Activated gamma-delta T cell treated with anti-CD3 and anti-CD28 coated beads, Interleukin-2, amount 50 U/mL, for 16 hours (primary cell): ENCODE measurements around the gene CAMP.
A peak's percentile ranks its signal among the peaks of the same experiment; 100 is the strongest.
"Not testable (repeated sequence)": the region's sequence is repeated elsewhere in the genome, so short reads cannot be mapped to it uniquely, and the experiment has no call there.

ENCODE experiments used
- DNase-seq: peaks from one replicate; pipeline ENCODE4 v3.0.0-alpha.2; 2020; ENCODE audit warnings: low read depth

CAMP gene

GRCh38 chr3:48222616-48223513, at the start of gene CAMP:
TSS of gene CAMP (plus strand) at chr3:48223495. CDS start at chr3:48223512, 17 bp downstream.
- DNase-seq: no peak

DNA sequence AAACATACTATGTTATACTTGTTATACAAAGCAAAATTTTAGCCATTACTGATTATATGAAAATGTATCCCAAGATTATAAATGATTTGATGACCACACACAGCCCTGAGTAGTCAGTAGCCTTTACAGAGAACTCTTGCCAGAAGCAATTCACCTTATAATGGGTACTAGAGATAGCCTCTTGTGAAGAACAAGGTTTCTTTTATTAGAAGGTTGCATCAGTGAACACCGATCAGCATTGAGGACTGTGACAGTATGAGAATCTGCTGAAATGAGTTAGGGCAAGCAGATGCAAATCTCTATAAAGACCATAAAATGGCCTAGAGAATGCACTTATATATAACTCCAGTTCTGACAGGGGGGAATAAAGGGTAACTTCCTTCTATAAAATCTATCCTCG, 45.2 kb upstream of the CAMP start:
- DNase-seq: no peak

- DNase-seq: no peak
These were observed 43.3 kb upstream of the CAMP start for GRCh38 chr3:48180021-48180420.

DNA sequence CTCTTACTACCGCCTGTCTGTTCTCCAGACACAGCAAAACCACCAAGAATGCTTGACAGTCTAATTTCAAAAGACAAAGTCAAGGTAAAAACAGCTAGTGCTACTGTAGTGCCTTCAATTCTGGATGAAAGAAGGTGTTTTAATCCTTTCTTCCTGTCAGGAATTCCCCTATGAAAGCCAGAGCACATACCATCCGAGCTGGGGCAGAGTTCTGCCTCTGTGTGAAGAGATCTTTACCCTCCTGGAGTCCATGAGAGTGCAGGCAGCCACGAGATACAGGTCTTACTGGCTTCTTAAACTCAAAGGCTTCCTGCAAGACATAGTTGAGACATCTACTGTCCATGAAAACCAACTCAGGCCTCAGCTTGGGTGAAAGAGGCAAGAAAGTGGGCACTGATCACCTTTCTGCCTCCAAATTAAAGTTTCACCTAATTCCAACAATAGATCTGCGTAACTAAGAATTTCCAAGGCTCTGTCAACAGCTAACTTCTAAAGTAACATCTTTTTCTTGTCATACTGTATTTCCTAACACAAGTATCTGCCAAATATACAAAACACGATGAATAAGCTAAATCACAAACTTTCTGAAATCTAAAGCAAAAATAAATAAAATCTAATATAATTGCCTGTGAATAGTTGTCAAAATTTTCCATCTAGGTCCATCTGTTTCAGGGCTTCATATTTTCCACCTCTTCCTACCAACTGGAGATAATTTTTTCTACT, 42.6 kb upstream of the CAMP start:
- no peak for DNase-seq

- no peak for DNase-seq
These were observed 39.0 kb upstream of the CAMP start for GRCh38 chr3:48184299-48184698.

DNA sequence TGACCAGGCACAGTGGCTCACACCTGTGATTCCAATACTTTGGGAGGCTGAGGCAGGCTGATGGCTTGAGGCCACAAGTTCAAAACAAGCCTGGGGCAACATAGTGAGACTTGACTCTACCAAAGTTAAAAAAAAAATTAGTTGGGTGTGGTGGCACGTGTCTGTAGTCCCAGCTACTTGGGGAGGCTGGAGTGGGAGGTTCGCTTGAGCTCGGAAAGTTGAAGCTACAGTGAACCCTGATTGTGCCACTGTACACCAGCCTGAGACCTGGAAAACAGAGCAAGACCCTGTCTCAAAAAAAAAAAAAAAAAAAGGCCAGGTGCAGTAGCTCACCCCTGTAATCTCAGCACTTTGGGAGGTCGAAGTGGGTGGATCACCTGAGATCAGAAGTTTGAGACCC, 38.2 kb upstream of the CAMP start:
- DNase-seq: no peak

DNA sequence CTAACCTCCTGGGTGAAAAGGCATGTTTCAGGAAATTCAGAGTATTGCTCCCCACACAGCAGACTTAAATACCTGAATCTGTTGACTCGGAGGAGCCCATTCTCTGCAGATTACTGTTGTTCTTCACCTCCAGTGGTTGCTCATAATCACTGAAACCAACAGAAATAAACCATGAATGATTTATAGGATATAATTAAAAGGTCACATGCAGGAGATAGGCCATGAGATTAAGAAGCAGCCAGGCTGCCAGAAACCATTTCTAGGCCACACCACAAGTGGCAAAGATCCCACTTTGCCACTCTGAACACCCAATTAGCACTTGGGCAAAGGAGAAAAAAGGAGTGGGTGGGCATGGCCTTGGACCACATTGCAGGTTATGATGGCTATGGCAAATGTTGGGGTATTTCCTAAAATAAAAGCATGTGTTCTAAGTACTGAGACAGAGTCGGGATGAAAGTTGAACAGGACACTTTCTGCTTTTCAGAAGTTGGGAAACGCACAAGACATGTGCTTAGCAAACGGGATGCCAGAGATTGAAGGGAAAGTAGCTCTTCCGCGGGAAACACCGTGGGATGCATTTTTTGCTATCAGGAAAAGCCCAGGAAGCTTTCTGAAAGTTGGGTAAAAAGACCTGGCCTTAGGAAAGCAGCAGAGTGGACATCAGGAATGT, 36.5 kb upstream of the CAMP start:
- no peak for DNase-seq

GRCh38 chr3:48187301-48187578, 36.1 kb upstream of the CAMP start:
- DNase-seq: no peak

GRCh38 chr3:48187579-48188265, 35.6 kb upstream of the CAMP start:
- peak; percentile 1 for DNase-seq

DNA sequence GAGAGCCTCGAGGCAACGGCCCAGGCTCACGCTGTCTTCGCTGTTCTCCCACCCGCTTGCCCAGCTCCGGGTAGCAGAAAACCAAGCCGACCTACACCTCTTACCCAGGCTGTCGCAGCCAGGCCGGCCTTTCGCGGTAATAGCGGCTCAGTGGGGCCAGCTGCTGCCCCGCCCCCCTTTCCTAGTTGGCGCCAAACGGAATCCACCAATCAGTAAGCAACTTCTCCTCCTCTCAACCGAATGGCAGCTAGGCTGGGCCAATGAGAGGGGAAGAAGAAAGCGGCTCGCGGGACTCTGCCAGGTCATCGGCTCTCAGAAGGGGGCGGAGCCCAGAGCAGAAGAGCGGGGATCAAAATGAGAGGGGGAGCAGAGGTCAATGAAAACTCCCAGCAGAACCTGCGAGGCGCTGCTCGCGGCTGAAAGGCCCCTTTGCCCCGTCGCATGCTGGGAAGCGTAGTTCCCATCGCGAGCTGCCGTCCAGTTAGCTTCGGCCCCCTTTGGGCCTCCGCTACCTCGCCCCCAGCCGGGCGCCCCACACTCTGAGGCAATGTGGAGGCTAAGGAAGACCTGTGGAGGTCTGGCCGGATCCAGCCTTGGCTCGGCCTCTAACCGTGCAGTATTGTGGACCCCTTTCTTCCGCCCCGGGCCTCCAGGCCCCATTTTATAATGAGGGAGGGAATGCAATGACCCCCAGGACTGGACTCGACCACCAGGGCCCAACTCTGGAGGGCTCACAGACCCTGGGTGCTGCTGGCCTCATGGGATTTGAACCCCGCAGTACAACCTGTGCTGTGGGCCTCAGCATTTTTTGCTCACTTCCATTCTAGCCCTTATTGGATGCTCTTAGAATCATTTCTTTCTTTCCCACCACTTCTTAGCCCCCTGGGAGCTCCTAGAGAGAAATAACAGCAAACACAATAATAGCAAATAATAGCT, 34.8 kb upstream of the CAMP start, which contains the start of gene CDC25A:
Gene CDC25A, minus strand, starts transcription at position 152 of the 936 bp plus-strand sequence. CDS start 470 bp downstream, outside the sequence.
- DNase-seq: peak; percentile 89

DNA sequence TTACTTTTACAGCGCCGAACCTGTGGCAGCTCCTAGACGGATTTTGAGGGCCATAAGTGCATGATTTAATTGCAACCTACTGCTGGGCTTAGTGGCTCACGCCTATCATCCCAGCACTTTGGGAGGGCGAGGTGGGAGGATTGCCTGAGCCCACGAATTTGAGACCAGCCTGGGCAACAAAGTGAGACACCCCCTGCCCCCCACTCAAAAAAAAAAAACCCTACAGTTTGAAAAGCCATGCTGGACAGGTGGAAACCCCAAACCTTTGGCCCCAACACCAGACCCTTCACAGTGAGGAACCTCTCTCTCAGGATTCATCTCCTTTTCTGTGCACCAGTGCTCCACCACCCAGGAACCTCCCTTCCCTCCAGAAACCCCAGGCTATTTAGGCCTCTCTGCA, 34.0 kb upstream of the CAMP start:
- DNase-seq: no peak

GRCh38 chr3:48190911-48191310, 32.4 kb upstream of the CAMP start:
- no peak for DNase-seq

GRCh38 chr3:48194446-48195071, 28.7 kb upstream of the CAMP start:
- no peak for DNase-seq

GRCh38 chr3:48196611-48197010, 26.7 kb upstream of the CAMP start:
- DNase-seq: no peak

GRCh38 chr3:48199117-48199516, 24.2 kb upstream of the CAMP start:
- no peak for DNase-seq

DNA sequence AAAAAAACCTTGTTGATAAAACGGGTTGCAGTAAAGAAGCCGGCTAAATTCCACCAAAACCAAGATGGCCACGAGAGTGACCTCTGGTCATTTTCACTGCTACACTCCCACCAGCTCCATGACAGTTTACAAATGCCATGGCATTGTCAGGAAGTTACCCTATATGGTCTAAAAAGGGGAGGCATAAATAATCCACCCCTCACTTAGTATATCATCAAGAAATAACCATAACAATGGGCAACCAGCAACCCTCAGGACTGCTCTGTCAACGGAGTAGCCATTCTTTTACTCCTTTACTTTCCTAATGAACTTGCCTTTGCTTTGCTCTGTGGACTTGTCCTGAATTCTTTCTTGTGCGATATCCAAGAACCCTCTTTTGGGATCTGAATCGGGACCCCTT, 20.7 kb upstream of the CAMP start:
- no peak for DNase-seq

DNA sequence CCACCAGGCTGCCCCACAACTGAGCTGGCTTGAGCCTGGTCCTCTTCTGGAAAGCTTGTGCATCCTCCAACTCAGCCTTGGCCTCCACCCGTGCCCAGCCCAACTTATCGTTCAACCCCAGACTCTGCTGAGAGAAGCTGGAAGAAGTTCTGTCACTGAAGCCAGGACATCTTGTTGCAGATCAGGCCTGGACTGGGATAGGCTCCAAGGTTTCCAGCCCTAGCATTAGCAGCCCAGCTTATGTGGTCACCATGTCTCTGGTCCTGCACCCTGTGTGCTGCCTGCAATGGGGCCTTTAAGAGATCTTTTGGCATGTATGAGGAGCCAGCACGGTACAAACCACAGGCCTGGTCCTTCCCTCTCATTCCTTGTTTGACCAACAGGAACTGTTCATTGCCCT, 15.2 kb upstream of the CAMP start:
- DNase-seq: no peak

DNA sequence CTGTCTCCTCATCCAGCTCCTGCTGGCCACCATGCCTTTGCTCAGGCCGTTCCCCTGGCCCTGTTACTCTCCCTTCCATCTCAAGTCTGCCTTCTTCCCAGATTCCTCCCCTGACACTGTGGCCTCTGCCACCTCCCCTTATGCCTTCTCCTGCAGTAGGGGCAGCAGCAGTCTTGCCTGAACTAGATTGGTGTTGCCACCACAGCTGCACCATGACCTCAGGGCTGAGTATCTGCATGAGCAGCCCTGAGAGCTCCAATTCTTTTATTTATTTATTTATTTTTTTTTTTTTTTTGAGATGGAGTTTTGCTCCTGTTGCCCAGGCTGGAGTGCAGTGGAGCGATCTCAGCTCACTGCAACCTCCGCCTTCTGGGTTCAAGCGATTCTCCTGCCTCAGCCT, 13.8 kb upstream of the CAMP start:
- no peak for DNase-seq

GRCh38 chr3:48210534-48210933, 12.8 kb upstream of the CAMP start:
- DNase-seq: not testable (repeated sequence)

GRCh38 chr3:48211776-48212175, 11.5 kb upstream of the CAMP start:
- not testable (repeated sequence) for DNase-seq

DNA sequence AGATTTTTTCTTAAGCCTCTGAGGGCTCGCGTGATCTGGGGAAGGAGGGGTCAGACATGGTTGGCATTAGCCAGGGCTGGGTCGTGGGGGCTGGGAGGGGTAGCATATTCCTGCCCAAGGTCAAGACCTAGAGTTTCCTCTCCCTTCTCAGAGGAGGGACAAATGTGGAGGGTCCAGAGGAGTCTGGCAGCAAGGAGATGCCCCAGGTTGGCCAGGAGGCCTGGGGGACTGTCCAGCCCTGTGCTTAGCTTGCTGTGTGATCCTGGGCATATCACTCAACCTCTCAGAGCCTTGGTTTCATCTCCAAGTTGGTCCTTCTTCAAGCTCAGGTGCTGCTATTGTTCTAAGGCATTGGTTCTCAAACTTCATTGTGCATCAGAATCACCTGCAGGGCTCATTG, 9.1 kb upstream of the CAMP start:
- no peak for DNase-seq
